HG02588 (cell line): Measurements from ENCODE around the gene PCP4L1.
"Not testable (repeated sequence)": the region's sequence is repeated elsewhere in the genome, so short reads cannot be mapped to it uniquely, and the experiment has no call there.

Source experiments
- ATAC-seq: cut with Tn5 transposase; IDR thresholded peaks from one replicate; pipeline ENCODE4 v1.9.1; 2021; ENCODE audit warnings: mild to moderate bottlenecking, moderate library complexity; ENCODE audit not compliant: unreplicated experiment

PCP4L1 gene

DNA sequence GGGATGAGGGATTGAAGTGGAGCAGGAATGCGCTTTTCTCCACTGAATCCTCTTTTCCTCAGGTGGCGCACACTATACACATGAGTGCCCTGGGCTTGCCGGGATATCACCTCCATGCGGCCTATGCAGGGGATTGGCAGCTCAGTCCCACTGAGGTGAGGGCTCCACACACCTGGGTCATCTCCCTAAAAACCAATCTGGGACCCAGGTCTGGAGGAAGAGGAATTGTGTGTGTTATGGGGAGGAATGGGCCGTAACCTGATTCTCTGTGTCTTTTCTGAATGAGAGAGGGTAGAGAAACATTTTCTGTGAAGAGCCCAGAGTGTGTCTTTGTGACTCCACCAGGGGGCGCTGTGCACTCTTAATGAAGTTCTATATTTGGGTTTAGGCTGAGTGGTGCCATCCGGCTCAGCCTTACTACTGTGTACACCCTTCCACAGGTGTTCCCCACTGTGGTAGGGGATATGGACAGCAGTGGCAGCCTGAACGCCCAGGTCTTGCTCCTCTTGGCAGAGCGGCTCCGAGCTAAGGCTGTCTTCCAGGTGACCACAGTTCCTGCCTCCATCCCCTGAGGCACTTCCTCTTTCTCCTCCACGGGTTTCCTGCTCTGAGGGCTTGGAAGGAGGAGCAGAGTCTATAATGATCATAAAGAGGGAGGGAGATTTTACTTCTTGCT is 31.2 kb upstream of the PCP4L1 start:
- no peak for ATAC-seq

DNA sequence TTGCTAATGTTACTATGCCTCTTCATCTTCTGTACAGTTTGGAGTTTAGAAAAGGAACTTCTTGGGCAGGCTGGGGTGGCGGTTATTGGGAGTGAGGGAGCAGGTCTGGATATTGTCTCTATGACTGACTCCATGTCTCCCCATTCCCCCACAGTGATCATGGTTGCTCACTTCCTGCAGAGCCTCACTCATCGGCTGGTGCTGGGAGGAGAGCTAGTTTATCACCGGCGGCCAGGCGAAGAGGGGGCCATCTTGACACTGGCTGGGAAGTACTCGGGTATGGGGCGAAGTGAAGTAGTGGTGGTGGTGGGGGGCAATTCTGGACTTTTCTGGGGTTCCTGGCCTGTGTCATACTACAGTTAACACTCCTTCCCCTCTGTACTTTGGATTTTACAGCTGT is 30.5 kb upstream of the PCP4L1 start:
- no peak for ATAC-seq

DNA sequence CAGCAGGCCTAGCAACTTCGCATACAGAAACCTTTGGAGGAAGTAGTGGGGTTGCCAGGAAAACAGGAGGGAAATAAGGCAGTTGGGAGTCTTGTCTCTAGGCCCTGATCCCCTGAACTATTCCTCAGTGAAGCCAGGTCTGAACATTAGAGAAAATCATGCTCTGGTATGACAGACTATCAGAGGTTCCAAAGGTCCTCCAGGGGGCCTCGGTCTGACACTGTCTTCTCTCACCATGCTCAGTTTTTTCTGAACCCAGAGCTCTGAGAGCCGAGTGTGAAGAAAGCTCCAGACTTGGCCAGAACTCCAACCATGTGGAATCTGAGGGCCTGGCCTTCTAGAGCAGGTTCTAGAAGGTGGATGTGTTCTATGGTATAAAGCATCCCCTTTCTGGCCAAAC is 28.6 kb upstream of the PCP4L1 start:
- ATAC-seq = no peak

DNA sequence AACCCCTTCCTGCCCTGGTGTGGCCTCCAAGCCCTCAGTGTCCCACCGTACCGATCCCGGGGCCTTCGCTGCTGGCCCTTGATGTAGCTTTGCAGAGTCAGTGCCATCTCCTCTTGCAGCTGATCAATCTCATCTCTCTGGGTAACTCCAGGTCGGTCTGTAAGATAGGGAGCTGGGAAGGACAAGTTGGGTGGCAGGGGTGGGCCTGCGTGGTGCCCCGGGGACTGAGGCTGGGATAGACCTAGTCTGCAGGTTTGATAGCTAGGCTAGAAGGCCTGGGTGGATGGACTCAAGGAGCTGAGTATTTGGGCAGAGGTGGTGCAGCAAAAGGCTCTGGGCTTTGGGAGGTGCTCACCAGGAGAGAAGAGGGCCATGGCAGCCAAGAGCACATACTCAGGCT is 27.8 kb upstream of the PCP4L1 start:
- ATAC-seq = no peak

DNA sequence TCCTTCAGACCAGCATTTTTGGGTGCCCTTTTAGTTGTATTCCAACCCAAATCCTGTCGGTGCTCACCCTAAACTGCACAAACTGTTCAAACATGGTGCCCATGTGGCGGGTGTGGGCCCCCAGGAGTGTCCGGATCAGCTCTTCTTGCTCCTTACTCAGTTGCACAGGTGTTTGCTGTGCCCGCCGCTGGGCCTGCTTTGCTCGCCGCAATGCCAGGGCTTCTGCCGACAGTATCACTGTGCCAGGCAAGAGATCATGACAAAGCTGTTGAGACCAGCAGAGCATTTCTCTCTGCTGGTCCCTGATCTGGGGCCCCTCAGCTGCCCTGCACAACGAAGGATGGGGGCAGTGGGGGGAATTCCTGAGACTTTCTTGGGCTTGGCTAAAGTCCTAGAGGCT is 25.4 kb upstream of the PCP4L1 start:
- ATAC-seq = no peak

DNA sequence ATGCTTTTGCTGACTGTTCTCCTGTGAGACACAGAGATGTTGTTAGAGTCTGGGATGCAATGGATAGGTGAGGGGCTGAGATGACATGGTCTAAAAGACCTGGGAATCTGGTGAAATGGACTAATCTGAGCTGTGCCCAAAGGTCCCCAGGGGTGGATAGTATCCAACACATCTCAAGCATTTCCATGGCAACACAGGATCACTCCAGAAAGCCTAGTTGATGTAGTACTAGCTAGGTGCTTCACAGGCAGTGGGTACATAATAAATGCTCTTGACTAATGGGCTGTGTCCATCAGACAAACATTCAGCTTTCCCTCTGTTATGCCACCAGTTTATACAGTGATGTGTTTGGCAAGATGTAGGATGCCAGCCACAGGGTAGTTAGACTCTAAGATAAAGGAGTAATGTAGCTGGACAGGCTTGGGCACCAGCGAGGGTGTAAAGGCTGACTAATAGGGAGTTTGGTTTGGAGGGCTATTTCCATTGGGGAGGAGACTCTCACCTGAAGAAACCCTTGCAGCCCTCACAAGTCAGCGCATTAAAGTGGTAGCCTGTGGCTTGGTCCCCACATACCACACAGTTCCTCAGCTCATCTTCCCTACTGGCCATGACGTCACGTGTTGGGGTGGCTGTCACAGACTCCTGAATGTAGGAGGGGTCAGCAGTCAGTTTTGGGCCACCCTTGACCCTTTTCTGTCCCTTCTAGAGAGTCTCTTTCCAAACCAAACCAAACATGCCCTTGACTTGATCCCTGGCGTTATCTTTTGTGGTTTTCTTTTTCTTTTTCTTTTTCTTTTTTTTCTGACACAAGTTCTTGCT is 22.4 kb upstream of the PCP4L1 start:
- ATAC-seq = no peak

DNA sequence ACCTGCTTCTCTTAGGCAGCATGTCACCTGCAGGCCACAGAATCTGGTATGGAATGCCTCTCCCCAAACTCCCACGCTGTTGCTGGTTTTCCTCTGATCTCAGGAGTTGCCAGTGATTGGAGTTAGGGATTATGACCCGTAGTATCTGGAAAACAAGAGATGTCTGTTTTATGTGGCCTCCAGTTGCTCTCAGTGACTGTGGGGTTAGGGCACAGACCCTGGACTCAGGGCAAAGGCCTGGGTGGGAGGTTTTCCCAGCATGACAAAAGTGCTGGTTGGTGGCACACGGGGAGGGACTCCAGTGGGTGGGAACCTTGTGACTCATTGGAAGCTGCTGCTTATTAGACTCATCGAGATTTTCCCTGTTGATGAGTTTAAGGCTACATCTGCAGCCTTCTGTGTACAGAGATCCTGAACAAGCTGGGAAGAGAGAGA is 20.5 kb upstream of the PCP4L1 start, which contains the start of gene NR1I3:
Gene NR1I3, minus strand, starts transcription at position 165 of the 435 bp plus-strand sequence. CDS start 1,638 bp downstream, outside the sequence.
- ATAC-seq = no peak

DNA sequence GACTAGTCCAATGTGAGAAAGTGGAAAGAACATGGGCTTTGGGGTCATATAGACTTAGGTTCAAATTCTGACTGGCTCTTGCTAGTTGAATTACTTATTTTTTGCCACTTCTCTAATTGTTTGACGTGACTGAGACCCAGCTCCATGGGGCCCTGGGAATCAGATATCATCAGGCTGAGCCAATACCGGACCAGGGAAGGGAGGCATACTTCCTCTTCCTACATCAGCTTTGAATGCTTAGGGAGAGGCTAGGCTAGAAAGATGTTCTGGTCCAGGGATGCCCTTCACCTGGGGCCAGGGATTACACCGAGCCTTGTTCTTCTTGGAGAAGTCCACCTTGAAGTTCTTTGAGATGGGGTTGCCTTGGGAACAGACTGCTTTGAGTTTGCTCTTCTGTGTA is 16.9 kb upstream of the PCP4L1 start:
- ATAC-seq = no peak

DNA sequence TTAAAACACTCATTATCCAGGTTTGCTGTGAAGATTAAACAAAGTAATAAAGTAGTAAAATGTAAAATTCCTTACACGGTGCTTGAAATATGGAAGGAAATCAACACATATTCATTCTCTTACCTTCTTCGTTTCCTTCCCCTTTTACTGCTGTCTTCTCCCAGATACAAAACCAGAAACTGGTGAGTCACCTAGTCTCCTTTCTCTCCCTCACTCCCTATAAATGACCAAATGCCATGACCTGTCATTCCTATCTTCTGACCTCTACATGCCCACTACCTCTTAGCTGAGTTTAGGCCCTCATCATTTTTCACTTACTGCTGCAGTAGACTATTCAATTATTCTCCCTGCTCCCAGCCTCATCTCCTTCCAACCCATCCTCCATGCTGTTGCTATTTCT is 16.2 kb upstream of the PCP4L1 start:
- ATAC-seq = no peak

DNA sequence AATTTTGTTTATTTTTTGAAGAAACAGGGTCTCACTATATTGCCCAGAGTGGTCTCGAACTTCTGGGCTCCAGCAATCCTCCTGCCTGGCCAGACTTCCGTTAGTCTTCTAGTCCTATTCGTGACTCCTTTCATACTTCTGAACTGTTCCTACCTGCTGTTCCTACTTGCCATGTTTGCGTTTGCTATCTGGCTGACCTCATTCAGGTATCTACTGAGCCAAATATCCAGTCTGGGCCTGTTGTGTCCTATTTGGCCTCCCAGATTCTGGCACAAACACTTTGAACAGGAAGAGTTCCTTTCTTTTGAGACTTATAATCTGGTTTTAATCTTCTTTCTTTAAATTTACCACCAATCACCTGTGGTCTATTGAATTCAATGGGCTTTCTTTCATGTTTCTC is 13.7 kb upstream of the PCP4L1 start:
- ATAC-seq = no peak

DNA sequence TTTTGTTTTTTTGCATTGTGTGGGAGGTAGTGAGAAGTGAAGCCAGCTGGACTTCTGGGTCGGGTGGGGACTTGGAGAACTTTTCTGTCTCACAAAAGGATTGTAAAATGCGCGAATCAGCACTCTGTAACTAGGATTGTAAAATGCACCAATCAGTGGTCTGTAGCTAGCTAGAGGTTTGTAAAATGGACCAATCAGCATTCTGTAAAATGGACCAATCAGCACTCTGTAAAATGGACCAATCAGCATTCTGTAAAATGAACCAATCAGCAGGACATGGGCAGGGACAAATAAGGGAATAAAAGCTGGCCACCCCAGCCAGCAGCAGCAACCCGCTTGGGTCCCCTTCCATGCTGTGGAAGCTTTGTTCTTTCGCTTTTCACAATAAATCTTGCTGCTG is 8.4 kb upstream of the PCP4L1 start:
- ATAC-seq = not testable (repeated sequence)

DNA sequence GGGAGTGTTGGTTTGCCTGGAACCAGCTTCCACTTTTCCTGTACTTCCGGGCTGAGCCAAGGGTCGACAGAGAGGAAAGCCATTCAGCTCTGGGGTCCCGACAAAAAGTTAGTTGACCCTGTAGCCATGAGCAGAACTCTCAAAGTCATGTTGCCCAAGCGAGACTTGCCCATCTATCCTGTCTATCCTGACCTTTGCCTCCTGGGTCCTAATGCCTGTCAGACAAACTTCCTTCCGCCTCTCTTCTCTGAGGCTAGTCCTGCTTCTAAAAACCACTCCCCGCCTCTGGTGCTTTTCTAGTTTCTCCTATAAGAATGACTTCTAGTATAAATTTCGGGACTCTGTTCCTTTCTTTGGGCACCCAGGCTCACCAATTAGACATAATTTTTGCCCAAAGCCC is 7.7 kb upstream of the PCP4L1 start:
- no peak for ATAC-seq

DNA sequence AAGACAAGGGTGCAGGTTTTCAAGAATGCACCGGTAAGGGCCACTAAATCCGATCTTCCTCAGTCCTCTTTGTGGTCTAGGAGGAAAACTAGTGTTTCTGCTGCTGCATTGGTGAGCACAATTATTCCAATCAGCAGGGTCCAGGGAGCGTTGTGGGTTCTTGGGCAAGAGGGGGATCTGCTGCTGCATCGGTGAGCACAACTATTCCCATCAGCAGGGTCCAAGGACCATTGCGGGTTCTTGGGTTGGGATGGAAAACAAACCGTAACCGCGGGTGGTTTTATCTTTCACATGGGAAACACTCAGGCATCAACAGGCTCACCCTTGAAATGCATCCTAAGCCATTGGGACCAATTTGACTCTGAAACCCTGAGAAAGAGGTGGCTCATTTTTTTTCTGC is 7.0 kb upstream of the PCP4L1 start:
- ATAC-seq = no peak

DNA sequence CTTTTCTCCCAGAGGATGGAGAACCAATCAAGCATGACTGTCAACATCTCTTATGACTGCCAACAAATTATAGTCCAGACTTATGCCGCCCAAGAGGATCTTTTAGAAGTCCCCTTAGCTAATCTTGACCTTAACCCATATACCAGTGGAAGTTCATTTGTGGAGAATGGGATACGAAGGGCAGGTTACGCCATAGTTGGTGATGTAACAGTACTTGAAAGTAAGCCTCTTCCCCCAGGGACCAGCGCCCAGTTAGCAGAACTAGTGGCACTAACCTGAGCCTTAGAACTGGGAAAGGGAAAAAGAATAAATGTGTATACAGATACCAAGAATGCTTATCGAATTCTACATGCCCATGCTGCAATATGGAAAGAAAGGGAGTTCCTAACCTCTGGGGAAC is 3.2 kb upstream of the PCP4L1 start:
- not testable (repeated sequence) for ATAC-seq

DNA sequence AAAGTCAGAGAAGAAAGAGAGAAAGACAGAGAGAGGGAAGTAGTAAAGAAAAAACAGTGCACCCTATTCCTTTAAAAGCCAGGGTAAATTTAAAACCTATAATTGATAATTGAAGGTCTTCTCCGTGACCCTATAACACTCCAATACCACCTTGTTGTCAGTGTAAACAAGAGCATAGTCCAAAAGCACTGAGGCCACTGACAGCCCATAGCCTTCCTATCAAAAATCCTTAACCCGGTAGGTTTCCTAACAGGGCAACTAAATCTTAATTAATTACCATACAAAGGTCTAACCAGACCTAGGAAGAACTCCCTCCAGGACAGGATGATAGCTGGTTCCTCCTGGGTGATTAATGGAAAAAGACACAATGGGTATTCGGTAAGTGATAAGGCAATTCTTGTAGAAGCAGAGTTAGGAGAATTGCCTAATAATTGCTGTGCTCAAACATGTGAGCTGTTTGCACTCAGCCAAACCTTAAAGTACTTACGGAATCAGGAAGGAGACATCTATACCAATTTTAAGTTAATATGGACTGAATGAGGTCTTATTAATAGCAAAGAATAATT is 2.5 kb upstream of the PCP4L1 start:
- not testable (repeated sequence) for ATAC-seq

DNA sequence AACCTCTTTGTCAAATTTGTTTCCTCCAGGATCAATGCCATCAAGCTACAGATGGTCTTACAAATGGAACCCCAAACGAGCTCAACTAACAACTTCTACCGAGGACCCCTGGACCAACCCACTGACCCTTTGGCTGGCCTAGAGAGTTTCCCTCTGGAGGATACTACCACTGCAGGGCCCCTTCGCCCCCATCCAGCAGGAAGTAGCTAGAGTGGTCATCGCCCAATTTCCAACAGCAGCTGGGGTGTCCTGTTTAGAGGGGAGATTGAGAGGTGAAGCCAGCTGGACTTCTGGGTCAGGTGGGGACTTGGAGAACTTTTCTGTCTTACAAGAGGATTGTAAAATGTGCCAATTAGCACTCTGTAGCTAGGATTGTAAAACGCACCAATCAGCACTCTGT is 1.4 kb upstream of the PCP4L1 start:
- not testable (repeated sequence) for ATAC-seq

DNA sequence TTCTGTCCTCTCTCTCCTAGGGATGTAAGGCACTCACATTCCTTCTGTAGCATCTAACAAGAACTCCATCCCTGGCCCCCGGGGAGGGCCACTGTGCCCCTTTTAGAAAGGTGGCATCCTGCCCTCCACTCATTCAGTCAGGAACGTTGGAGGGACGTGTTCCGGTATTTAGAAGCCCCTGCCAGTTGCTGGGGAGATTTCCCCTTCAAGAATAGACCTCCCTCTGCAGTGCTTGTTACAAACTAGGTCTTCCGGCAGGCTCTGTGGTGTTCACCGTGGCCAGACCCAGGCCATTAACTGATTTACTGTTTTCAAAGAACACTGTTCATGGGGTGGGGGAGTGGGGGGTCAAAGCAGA is 779 bp downstream of the PCP4L1 start:
- no peak for ATAC-seq

DNA sequence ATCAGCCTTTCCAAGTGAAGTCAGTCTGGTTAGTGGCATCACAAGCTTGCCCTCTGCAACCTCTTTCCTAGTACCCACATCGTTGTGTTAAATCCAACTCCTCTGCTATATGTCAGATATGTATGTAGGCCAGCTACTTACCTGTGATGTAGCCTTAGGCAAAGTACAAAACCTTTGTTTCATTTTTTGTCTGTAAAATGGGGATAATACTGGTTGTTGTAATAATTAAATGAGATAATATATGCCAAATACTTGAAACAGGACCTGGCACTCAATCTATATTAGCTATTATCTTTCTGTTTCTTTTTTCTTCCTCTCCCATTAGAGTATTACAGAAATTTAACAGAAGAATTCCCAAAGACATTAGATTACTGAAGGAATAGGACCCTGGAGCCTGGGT is 1.2 kb downstream of the PCP4L1 start:
- ATAC-seq = no peak

DNA sequence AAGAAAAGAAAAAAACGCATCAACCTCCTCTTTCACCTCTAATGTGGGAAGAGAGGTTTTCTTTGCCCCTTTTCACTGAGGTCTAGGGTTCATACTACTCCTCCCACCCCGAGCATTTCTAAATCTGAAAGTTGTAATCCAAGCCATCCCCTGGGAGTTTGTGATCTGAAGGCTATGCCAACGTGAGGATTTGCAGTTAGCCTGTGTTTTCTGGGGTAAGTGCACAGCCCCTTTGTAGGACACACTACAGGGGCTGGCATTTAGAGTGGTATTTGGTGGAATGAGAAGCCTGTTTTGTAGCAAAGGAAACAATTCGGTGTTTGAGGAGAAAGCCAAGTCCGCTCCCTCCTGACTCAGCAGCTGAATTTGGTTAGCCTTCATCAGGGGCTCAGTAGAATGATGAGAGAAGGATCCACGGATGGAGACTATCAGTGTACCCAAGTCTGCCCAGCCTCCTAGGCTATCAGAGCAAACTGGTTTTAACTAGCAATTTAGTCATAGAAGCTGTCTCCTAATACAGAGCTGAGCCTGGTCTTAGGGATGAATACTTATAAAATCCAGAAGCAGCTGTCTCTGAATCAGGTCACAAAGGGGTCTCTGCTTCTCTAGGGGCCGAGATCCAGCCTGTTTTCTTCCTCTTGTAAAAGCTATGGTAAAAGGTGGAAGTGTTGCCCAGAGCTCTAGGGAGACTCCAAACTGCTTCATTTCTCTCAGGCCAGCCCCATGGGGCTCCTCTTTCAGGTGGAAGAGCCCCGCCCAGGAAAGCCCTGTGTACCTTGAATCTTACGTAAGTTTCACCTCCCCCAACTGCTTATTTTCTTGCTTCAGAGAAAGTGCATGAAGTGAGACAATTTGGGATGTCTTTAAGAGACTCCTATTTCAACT is 2.1 kb downstream of the PCP4L1 start:
- ATAC-seq = no peak

DNA sequence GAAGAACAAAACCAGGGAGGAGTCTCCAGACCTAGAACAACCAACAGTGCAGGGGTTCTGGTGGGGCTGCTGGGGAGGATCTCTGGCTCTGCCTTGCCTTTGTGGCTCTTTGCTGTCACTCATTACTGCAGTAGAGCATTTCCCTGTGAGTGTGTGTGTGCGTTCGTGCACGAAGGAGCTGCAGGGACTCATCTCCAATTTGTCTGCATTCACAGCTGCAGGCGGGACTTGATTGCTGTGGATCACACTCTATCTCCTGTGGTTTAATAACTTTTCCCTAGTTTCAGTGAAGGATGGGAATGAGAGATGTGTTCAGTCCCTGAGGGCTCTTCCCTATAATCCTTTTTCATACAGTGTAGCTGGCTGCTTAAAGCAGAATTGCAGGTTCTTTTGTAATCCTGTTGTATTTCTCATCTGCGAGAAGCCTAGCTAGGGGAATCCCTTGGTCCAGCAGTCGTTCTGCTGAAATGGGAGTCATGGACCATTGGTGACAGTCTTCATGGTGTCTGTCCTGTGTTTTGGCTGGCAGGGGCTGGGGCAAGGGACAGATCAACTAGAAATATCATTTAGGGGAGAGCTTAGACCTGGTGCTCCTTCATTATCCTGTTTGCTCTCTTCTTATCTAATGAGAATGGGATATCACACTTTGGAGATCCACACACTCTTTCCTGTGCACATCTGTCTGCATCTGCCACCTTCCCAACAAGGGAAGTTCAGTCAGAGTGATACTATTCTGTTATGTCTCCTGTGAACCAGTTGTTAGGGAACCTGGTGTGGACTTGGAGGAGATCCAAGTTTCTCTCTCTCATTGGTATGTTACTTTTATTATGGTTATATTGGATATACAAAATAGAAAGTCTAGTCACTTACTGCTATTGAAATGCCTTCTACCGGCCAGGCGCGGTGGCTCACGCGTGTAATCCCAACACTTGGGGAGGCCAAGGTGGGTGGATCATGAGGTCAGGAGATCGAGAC is 3.0 kb downstream of the PCP4L1 start:
- no peak for ATAC-seq
